ENCODE measurements around the gene SPHK2. TPM values are rescaled to one million over a fixed set of nuclear protein-coding genes. Genes with fewer than 3 reads are reported as not detected.
A peak's percentile ranks its signal among the peaks of the same experiment; 100 is the strongest.

SPHK2 gene
- total and polyA plus RNA-seq, 11 donors: 5.6 to 13.1 (median 9.5) TPM

GRCh38 chr19:48644839-48645619 is 25.7 kb downstream of the SPHK2 start:
- DNase-seq (peak; percentile 70 to 86 (median 83)), ATAC-seq (peak; percentile 66 to 82 (median 80))
- Histone ChIP-seq H3K27me3 (no peaks in the 10 kb centered on the region), H3K4me3 (peak overlapping the region; percentile 2 to 69 (median 58)), H3K9me3 (no peaks in the 10 kb centered on the region), H3K4me1 (peaks cover 0 to 29% (median 13%) of the 10 kb centered on the region in 12 donors), H3K36me3 (no peaks in the 10 kb centered on the region), H3K27ac (peak overlapping the region; percentile 56 to 91 (median 82))
- 1 to 4% (median 2%) methylated on average over 20 to 25 of the region's 25 CpGs for WGBS, 4 donors
- intact Hi-C loops (cut with DNase I): loop anchor here (5.0 to 10.0 kb wide), 10 partner anchors 70 to 330 kb away; partner anchors contain the start of genes HSD17B14 (in 6 of the 10), MAMSTR (in 2 of the 10) and FTL (in 1 of the 10)
- TF ChIP-seq CTCF (IDR thresholded peaks at IDR 0.05) (no peak), POLR2A (IDR thresholded peaks at IDR 0.05) (no peak)

DNA sequence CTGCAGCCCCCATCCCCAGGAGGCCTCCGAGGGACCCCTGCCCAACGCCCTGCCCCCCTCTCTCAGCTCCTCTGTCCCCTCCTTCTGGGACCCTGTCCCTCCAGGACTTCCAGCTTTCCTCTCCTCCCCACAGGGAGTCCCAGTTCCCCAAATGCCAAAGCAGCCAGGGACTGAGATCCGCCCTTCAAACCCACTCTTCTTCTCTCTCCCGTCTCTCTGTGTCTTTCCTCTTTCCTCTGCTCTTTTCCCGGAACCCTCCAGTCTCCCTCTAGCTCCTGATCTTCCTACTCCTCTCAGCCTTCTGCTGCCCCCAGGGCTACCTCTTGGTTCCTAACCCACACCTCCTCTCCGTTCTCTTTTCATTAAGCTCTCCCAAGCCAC is 26.3 kb downstream of the SPHK2 start:
- Histone ChIP-seq H3K9me3 (no peaks in the 10 kb centered on the region), H3K27me3 (no peaks in the 10 kb centered on the region), H3K4me1 (peaks cover 0 to 29% (median 13%) of the 10 kb centered on the region in 12 donors), H3K36me3 (no peaks in the 10 kb centered on the region), H3K27ac (peak overlapping the region; percentile 56 to 91 (median 82)), H3K4me3 (peak overlapping the region; percentile 2 to 69 (median 58))
- ATAC-seq: peak in 3 of 4 donors; percentile 1 to 11 (median 7)
- 0 to 2% (median 1%) methylated on average over 6 of the region's 6 CpGs for WGBS, 4 donors
- TF ChIP-seq CTCF (IDR thresholded peaks at IDR 0.05) (no peak), POLR2A (IDR thresholded peaks at IDR 0.05) (no peak)
- DNase-seq: no peak
- intact Hi-C loops (cut with DNase I): loop anchor here (5.0 to 10.0 kb wide), 10 partner anchors 69 to 329 kb away; partner anchors contain the start of genes HSD17B14 (in 6 of the 10), MAMSTR (in 2 of the 10) and FTL (in 1 of the 10)

DNA sequence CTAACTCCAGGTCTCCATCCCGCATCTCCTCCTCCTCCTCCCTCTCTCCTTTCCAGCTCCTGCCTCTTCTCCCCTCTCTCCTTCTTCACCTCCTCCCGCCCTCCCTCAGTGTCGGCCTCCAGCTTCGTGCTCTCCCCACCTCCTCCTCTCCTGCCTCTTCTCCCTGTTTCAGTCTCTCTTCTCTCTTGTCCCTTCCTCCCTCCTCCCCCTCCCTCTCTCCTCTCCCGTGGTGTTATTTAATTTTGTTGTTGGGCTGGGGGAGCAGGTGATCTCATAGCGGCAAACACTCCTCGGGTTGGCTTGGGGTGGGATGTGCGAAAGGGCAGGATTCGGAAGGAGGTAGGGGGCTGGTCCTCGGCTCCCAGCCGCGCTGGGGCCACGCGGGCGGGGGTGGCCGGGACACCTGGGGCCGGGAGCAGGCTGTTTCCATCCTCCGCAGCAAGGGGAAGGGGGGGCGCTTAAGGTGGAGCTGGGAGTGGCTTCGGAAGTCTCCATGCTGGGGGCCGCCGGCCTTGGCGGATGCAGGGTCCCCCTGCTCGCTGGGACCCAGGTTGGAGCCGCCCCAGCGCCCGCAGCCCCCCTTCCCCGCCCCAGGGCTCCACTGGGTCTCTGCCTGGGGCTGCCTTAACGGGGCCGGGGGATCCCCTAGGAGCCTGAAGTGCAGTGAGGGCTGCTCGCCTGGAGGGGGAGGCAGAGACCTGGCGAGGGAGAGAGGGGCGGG is 26.9 kb downstream of the SPHK2 start, which contains the start of gene CA11:
Gene CA11, minus strand, starts transcription at position 187 of the 721 bp plus-strand sequence. CDS start 555 bp downstream, outside the sequence.
- intact Hi-C loops (cut with DNase I): loop anchor here (1.0 to 10.0 kb wide), 14 partner anchors 29 to 329 kb away; partner anchors contain the start of genes HSD17B14 (in 6 of the 10), MAMSTR (in 2 of the 10) and FTL (in 1 of the 10)
- peak; percentile 69 to 92 (median 92) for ATAC-seq
- peak within 1 kb of the TSS; percentile 2 to 69 (median 58) for H3K4me3 ChIP-seq

More for the DNA sequence above, 26.9 kb downstream of the SPHK2 start, which contains the start of gene CA11:
- H3K9me3 ChIP-seq: no peaks in the 10 kb centered on the region
- TF ChIP-seq CTCF (IDR thresholded peaks at IDR 0.05) (peak; percentile 82 to 98 (median 90)), POLR2A (IDR thresholded peaks at IDR 0.05) (no peak)
- peak; percentile 89 to 94 (median 91) for DNase-seq
- H3K27me3 ChIP-seq: no peaks in the 10 kb centered on the region
- 0 to 3% (median 1%) methylated on average over 14 to 33 of the region's 33 CpGs for WGBS, 4 donors
- H3K4me1 ChIP-seq: peaks cover 0 to 29% (median 13%) of the 10 kb centered on the region in 12 donors
- peak within 1 kb of the TSS; percentile 56 to 91 (median 82) for H3K27ac ChIP-seq
- H3K36me3 ChIP-seq: no peaks in the 10 kb centered on the region
